GM12878 (cell line): ENCODE results near the gene CDPF1. TPM values are rescaled to one million over a fixed set of nuclear protein-coding genes. Genes with fewer than 3 reads are reported as not detected.

Experiments used
- ATAC-seq: fragments of 200-7000 bp; cut with Tn5 transposase; 3 replicates; pipeline ENCODE4 v1.9.1; 2020; ENCODE audit warnings: mild to moderate bottlenecking, moderate library complexity
- BruUV-seq: library from RNA; stranded (reverse); fragments of 400-500 nt; replicated peaks from 2 replicates; lab custom pipeline; 2021; lab: Mats Ljungman, UMichigan
- CTCF ChIA-PET: fragments of 300-600 bp; sonication (Branson Sonifier 250); formaldehyde crosslinking; extraction: SDS; loops from one replicate; lab custom pipeline; 2021; ENCODE audit warnings: inconsistent platforms; lab: Yijun Ruan, JAX
- POLR2A ChIA-PET: fragments of 350-600 bp; formaldehyde crosslinking; extraction: SDS; loops from one replicate; lab custom pipeline; 2021; ENCODE audit warnings: inconsistent platforms; lab: Charles Lee
- RAD21 ChIA-PET: fragments of 300-600 bp; sonication (Branson Sonifier 250); formaldehyde crosslinking; loops from one replicate; lab custom pipeline; 2023; ENCODE audit warnings: antibody characterized with exemption; ENCODE audit not compliant: unreplicated experiment; lab: Charles Lee
- SMC1A ChIA-PET: fragments of 300-600 bp; sonication (Branson Sonifier 250); formaldehyde crosslinking; loops from one replicate; lab custom pipeline; 2023; ENCODE audit not compliant: unreplicated experiment, uncharacterized antibody; lab: Charles Lee
- DNase-seq: peaks from one replicate; pipeline ENCODE4 v3.0.0-alpha.2; 2011; ENCODE audit warnings: low read depth, low spot score
- FAIRE-seq: peaks from 3 replicates; lab custom pipeline; 2011; peaks lifted over from hg19 to GRCh38; lab: Jason Lieb, UNC
- H2AFZ ChIP-seq: 2 replicates; pipeline ENCODE4 v1.6.0; 2011; ENCODE audit warnings: low read depth, low read length, control low read depth; ENCODE audit not compliant: control insufficient read depth
- H3K27ac ChIP-seq: 2 replicates; pipeline ENCODE4 v1.5.1; 2011; ENCODE audit warnings: control low read depth; ENCODE audit not compliant: control insufficient read depth, insufficient read depth
- H3K27me3 ChIP-seq, 2 experiments: replicated peaks in 1 of 2; 2 replicates each; pipeline versions ENCODE4 v1.6.0 to v1.6.1; 2011; ENCODE audit warnings: low read length in 1 of 2; ENCODE audit not compliant: control insufficient read depth in 2 of 2, insufficient read depth in 2 of 2
- H3K36me3 ChIP-seq, 2 experiments: 2 replicates each; pipeline ENCODE4 v1.5.1; 2011; ENCODE audit warnings: low read length in 1 of 2; ENCODE audit not compliant: control insufficient read depth in 2 of 2, insufficient read depth in 2 of 2
- H3K4me1 ChIP-seq: 2 replicates; pipeline ENCODE4 v1.6.1; 2011; ENCODE audit warnings: mild to moderate bottlenecking, low read length, moderate library complexity, mixed read lengths; ENCODE audit not compliant: control insufficient read depth, insufficient read depth
- H3K4me2 ChIP-seq: 2 replicates; pipeline ENCODE4 v1.6.0; 2011; ENCODE audit warnings: control low read depth; ENCODE audit not compliant: control insufficient read depth, insufficient read depth
- H3K4me3 ChIP-seq: fragments of 200-600 bp; sonication (generic); 2 replicates; pipeline ENCODE4 v1.5.1; 2016
- H3K79me2 ChIP-seq: 2 replicates; pipeline ENCODE4 v1.6.0; 2011; ENCODE audit warnings: low read length; ENCODE audit not compliant: control insufficient read depth, insufficient read depth
- H3K9ac ChIP-seq: 2 replicates; pipeline ENCODE4 v1.8.0; 2011; ENCODE audit warnings: low read length, control low read depth, mixed read lengths; ENCODE audit not compliant: control insufficient read depth, insufficient read depth
- H3K9me3 ChIP-seq: replicated peaks from 3 replicates; pipeline ENCODE4 v1.5.1; 2011; ENCODE audit warnings: mild to moderate bottlenecking, low read length; ENCODE audit not compliant: control insufficient read depth, insufficient read depth
- H4K20me1 ChIP-seq: 2 replicates; pipeline ENCODE4 v1.6.0; 2011; ENCODE audit not compliant: control insufficient read depth, insufficient read depth
- CHD2 ChIP-seq: IDR thresholded peaks from 2 replicates; pipeline ENCODE4 v1.6.1; 2011; ENCODE audit warnings: low read depth, low read length, improper control_type of control experiment, borderline replicate concordance
- EZH2 ChIP-seq: IDR thresholded peaks from 2 replicates; pipeline ENCODE4 v1.6.1; 2012; ENCODE audit warnings: low read depth, mild to moderate bottlenecking, control low read depth, inconsistent platforms, low read length, borderline replicate concordance; ENCODE audit not compliant: control insufficient read depth
- HDAC2 ChIP-seq: fragments of 200-600 bp; sonication (generic); IDR thresholded peaks from 2 replicates; pipeline ENCODE4 v1.6.1; 2017
- IKZF2 ChIP-seq, 2 experiments: fragments of 450-650 bp; IDR thresholded peaks; 2 replicates each; pipeline ENCODE4 v1.6.1; 2017; ENCODE audit warnings: mild to moderate bottlenecking in 2 of 2, moderate library complexity in 2 of 2
- NFXL1 ChIP-seq: fragments of 450-650 bp; IDR thresholded peaks from 2 replicates; pipeline ENCODE4 v1.6.1; 2017; ENCODE audit warnings: antibody characterized with exemption, mild to moderate bottlenecking, borderline replicate concordance
- PAX8 ChIP-seq: fragments of 450-650 bp; IDR thresholded peaks from 2 replicates; pipeline ENCODE4 v1.6.1; 2017; ENCODE audit warnings: mild to moderate bottlenecking, moderate library complexity
- SREBF1 ChIP-seq: IDR thresholded peaks from 2 replicates; pipeline ENCODE4 v1.6.1; 2012; ENCODE audit warnings: mild to moderate bottlenecking, low read length
- SRF ChIP-seq, 2 experiments: IDR thresholded peaks; 2 replicates each; pipeline ENCODE4 v1.6.1; 2011; ENCODE audit warnings: low read depth in 2 of 2, low read length in 2 of 2, mild to moderate bottlenecking in 1 of 2, moderate library complexity in 1 of 2
- SUZ12 ChIP-seq: fragments of 200-600 bp; sonication (generic); IDR thresholded peaks from one replicate; pipeline ENCODE4 v1.6.1; 2018; ENCODE audit warnings: antibody characterized with exemption, mild to moderate bottlenecking; ENCODE audit not compliant: unreplicated experiment
- ZBED1 ChIP-seq: IDR thresholded peaks from 2 replicates; pipeline ENCODE4 v1.6.1; 2016; ENCODE audit warnings: borderline replicate concordance
- ZNF207 ChIP-seq: fragments of 450-650 bp; IDR thresholded peaks from 2 replicates; pipeline ENCODE4 v1.6.1; 2014; ENCODE audit warnings: antibody characterized with exemption, mild to moderate bottlenecking, borderline replicate concordance
- WGBS: methylation state at CpG from one replicate; pipeline ENCODE4 v1.1.6; 2016; ENCODE audit warnings: low lambda C conversion rate; ENCODE audit not compliant: insufficient replicate concordance, insufficient coverage; ENCODE audit errors: missing lambda C conversion rate; 5-methylcytosine and 5-hydroxymethylcytosine counted together
- in situ Hi-C: fragments of 300-500 bp; cut with MboI; formaldehyde crosslinking; loops from 9 replicates; pipeline ENCODE4 v1.14.3; 2018; ENCODE audit warnings: mixed read lengths
- intact Hi-C: fragments of 100-400 bp; cut with micrococcal nuclease; formaldehyde crosslinking; loops from one replicate; pipeline ENCODE4 v1.14.2; 2022; ENCODE audit not compliant: unreplicated experiment
- polyA plus RNA-seq, 11 experiments: library from polyadenylated mRNA; depleted of rRNA in 4 of 11; unstranded in 6 of 11; stranded (reverse) in 5 of 11; fragments of >200 nt; fragmentation: Nextera tagmentation in 4 of 11; fragmentation: Illumina TruSeq in 1 of 11; extraction: Ambion mirVana in 4 of 11; extraction: Trizol in 1 of 11; gene quantifications; 1 replicate in 1 of 11; 2 replicates in 10 of 11; pipeline versions ENCODE4 v1.2.1 to v1.2.3, GENCODE V29; 2011 to 2016; ENCODE audit warnings: inconsistent platforms in 2 of 11, missing spikeins in 2 of 11, low read depth in 1 of 11
- total RNA-seq, 4 experiments: library from RNA; depleted of rRNA in 3 of 4; stranded (reverse); fragments of >200 nt in 3 of 4; fragmentation: Illumina TruSeq in 1 of 4; extraction: Trizol in 1 of 4; gene quantifications; 2 replicates each; pipeline versions ENCODE4 v1.2.1 to v1.2.3, GENCODE V29; 2013 to 2021
- TF ChIP-seq, protein P1 (sequence below): IDR thresholded peaks from 2 replicates; pipeline ENCODE4 v1.6.1; 2012; ENCODE audit warnings: low read length, inconsistent platforms
- TF ChIP-seq, protein P2 (sequence below): IDR thresholded peaks from 2 replicates; pipeline ENCODE4 v1.6.1; 2011; ENCODE audit warnings: mild to moderate bottlenecking, low read depth, low read length, moderate library complexity; ENCODE audit not compliant: insufficient replicate concordance

The CDPF1 gene
- total and polyA plus RNA-seq, 10 of the 15 experiments (the other 5 are each of a cell fraction or from before 2014, with no cell fraction given): 1.0 to 22.4 (median 7.9) TPM

DNA sequence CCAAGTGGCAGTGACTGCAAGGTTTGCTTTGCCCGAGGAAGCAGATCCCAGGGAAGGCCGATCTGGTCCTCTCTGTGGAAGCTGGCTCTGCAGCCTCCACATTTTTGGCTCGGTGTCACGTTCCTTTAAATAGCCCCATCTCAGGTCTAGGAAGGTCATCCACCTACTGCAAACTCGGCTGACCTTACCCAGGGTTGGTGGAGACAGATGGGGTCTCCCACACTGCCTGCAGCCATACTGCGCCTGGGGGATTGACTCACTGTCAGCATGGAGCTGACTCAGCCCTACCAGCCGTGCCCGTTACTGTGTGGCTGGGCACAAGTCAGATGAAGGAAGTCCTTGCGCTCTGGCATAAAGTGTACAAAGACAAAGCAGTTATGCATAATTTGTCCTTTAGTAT is 16.9 kb downstream of the CDPF1 start:
- in situ Hi-C loops: no loop called here
- no peaks in the 10 kb centered on the region for H3K4me1 ChIP-seq
- H3K9ac ChIP-seq: no peak overlapping the region
- no peaks in the 10 kb centered on the region for H4K20me1 ChIP-seq
- no peak overlapping the region for H3K4me3 ChIP-seq
- ATAC-seq (no peak), FAIRE-seq (no peak), DNase-seq (no peak)
- no peaks in the 10 kb centered on the region for H3K36me3 ChIP-seq
- H3K27ac ChIP-seq: no peak overlapping the region
- intact Hi-C loops: no loop called here
- CTCF ChIA-PET: no interaction called here
- POLR2A ChIA-PET: no interaction called here
- no peak overlapping the region for H2AFZ ChIP-seq
- SMC1A ChIA-PET: no interaction called here
- H3K4me2 ChIP-seq: no peak overlapping the region
- WGBS: 88% methylated on average over 9 of the region's 9 CpGs
- H3K79me2 ChIP-seq: no peaks in the 10 kb centered on the region
- no TSS peak for BruUV-seq
- H3K9me3 ChIP-seq: no peaks in the 10 kb centered on the region
- no peaks in the 10 kb centered on the region for H3K27me3 ChIP-seq
- RAD21 ChIA-PET: no interaction called here
- TF ChIP-seq, protein P1, sequence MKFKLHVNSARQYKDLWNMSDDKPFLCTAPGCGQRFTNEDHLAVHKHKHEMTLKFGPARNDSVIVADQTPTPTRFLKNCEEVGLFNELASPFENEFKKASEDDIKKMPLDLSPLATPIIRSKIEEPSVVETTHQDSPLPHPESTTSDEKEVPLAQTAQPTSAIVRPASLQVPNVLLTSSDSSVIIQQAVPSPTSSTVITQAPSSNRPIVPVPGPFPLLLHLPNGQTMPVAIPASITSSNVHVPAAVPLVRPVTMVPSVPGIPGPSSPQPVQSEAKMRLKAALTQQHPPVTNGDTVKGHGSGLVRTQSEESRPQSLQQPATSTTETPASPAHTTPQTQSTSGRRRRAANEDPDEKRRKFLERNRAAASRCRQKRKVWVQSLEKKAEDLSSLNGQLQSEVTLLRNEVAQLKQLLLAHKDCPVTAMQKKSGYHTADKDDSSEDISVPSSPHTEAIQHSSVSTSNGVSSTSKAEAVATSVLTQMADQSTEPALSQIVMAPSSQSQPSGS: no peak
- TF ChIP-seq NFXL1 (no peak), HDAC2 (no peak), IKZF2 (IDR thresholded peaks at IDR 0.05) (no peak), ZBED1 (no peak), EZH2 (no peak), CHD2 (no peak), PAX8 (no peak), ZNF207 (no peak), SREBF1 (no peak), SRF (IDR thresholded peaks at IDR 0.05; ENCODE audit: low read depth in 2 of 2, low read length in 2 of 2) (no peak), SUZ12 (no peak)
- TF ChIP-seq, protein P2, sequence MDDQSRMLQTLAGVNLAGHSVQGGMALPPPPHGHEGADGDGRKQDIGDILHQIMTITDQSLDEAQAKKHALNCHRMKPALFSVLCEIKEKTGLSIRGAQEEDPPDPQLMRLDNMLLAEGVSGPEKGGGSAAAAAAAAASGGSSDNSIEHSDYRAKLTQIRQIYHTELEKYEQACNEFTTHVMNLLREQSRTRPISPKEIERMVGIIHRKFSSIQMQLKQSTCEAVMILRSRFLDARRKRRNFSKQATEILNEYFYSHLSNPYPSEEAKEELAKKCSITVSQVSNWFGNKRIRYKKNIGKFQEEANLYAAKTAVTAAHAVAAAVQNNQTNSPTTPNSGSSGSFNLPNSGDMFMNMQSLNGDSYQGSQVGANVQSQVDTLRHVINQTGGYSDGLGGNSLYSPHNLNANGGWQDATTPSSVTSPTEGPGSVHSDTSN: no peak
